HEK293T (cell line): Measurements from ENCODE around the gene CFAP210.
"Not testable (repeated sequence)": the region's sequence is repeated elsewhere in the genome, so short reads cannot be mapped to it uniquely, and the experiment has no call there.

Source experiments
- CTCF ChIA-PET: fragments of 350-600 bp; formaldehyde crosslinking; extraction: SDS; loops from one replicate; lab custom pipeline; 2021; ENCODE audit warnings: antibody characterized with exemption, inconsistent platforms; lab: Yijun Ruan, JAX
- POLR2A ChIA-PET: fragments of 350-600 bp; formaldehyde crosslinking; extraction: SDS; loops from one replicate; lab custom pipeline; 2020; ENCODE audit warnings: antibody characterized with exemption, inconsistent platforms; lab: Yijun Ruan, JAX
- DNase-seq: peaks from one replicate; pipeline ENCODE4 v3.0.0; 2012; ENCODE audit warnings: mixed read lengths; ENCODE audit errors: extremely low spot score
- ARNT ChIP-seq: fragments of 450-650 bp; IDR thresholded peaks from 2 replicates; pipeline ENCODE4 v1.6.1; 2017; ENCODE audit warnings: mild to moderate bottlenecking
- BHLHE40 ChIP-seq: fragments of 450-650 bp; IDR thresholded peaks from 2 replicates; pipeline ENCODE4 v1.6.1; 2016; ENCODE audit warnings: mild to moderate bottlenecking, moderate library complexity, borderline replicate concordance
- CTBP1 ChIP-seq: fragments of 450-650 bp; IDR thresholded peaks from 2 replicates; pipeline ENCODE4 v1.6.1; 2016; ENCODE audit warnings: borderline replicate concordance
- ELF4 ChIP-seq: fragments of 450-650 bp; IDR thresholded peaks from 2 replicates; pipeline ENCODE4 v1.6.1; 2017; ENCODE audit warnings: antibody characterized with exemption
- FOXA1 ChIP-seq: fragments of 450-650 bp; IDR thresholded peaks from 2 replicates; pipeline ENCODE4 v1.6.1; 2016; ENCODE audit warnings: mild to moderate bottlenecking
- FOXK2 ChIP-seq: fragments of 450-650 bp; IDR thresholded peaks from 2 replicates; pipeline ENCODE4 v1.6.1; 2016; ENCODE audit warnings: mild to moderate bottlenecking
- FOXM1 ChIP-seq: fragments of 450-650 bp; IDR thresholded peaks from 2 replicates; pipeline ENCODE4 v1.6.1; 2017; ENCODE audit warnings: mild to moderate bottlenecking, borderline replicate concordance
- HDGF ChIP-seq: fragments of 450-650 bp; IDR thresholded peaks from 2 replicates; pipeline ENCODE4 v1.6.1; 2017; ENCODE audit warnings: antibody characterized with exemption, borderline replicate concordance
- L3MBTL2 ChIP-seq: fragments of 450-650 bp; conservative IDR thresholded peaks from 2 replicates; pipeline ENCODE4 v1.6.1; 2016; ENCODE audit warnings: mild to moderate bottlenecking
- LEF1 ChIP-seq: fragments of 450-650 bp; IDR thresholded peaks from 2 replicates; pipeline ENCODE4 v1.6.1; 2017; ENCODE audit warnings: mild to moderate bottlenecking, borderline replicate concordance
- NFRKB ChIP-seq: fragments of 450-650 bp; IDR thresholded peaks from 2 replicates; pipeline ENCODE4 v1.6.1; 2016; ENCODE audit warnings: mild to moderate bottlenecking, moderate library complexity
- SP1 ChIP-seq: fragments of 450-650 bp; IDR thresholded peaks from 2 replicates; pipeline ENCODE4 v1.6.1; 2017
- SUZ12 ChIP-seq: fragments of 450-650 bp; IDR thresholded peaks from 2 replicates; pipeline ENCODE4 v1.6.1; 2016; ENCODE audit warnings: mild to moderate bottlenecking
- TARDBP ChIP-seq: fragments of 450-650 bp; IDR thresholded peaks from 2 replicates; pipeline ENCODE4 v1.6.1; 2016
- ZNF384 ChIP-seq: fragments of 450-650 bp; IDR thresholded peaks from 2 replicates; pipeline ENCODE4 v1.6.1; 2016
- TF ChIP-seq, protein P1 (sequence below): fragments of 450-650 bp; IDR thresholded peaks from 2 replicates; pipeline ENCODE4 v1.6.1; 2016

Gene CFAP210

DNA sequence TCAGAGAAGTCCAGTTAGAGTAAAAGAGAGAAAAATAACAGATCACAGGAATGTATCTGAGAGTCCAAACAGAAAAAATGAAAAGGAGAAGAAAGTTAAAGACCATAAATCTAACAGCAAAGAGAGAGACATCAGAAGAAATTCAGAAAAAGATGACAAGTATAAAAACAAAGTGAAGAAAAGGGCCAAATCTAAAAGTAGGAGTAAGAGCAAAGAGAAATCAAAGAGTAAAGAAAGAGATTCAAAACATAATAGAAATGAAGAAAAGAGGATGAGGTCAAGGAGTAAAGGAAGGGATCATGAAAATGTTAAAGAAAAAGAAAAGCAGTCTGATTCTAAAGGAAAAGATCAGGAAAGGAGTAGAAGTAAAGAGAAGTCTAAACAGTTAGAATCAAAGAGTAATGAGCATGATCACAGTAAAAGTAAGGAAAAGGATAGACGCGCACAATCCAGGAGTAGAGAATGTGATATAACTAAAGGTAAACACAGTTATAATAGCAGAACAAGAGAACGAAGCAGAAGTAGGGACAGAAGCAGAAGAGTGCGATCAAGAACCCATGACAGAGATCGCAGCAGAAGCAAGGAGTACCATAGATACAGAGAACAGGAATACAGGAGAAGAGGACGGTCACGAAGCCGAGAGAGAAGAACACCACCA is 57.6 kb downstream of the CFAP210 start:
- no peak for TF ChIP-seq ARNT
- TF ChIP-seq ELF4, result no peak
- no peak for TF ChIP-seq SP1
- TF ChIP-seq NFRKB, result no peak
- no peak for TF ChIP-seq CTBP1
- TF ChIP-seq ZNF384, result no peak
- TF ChIP-seq SUZ12, result no peak
- TF ChIP-seq LEF1, result no peak
- no peak for TF ChIP-seq HDGF
- TF ChIP-seq TARDBP, result no peak
- no peak for TF ChIP-seq BHLHE40
- no peak for TF ChIP-seq FOXK2
- TF ChIP-seq FOXM1, result no peak
- TF ChIP-seq L3MBTL2, result no peak
- TF ChIP-seq, protein P1, sequence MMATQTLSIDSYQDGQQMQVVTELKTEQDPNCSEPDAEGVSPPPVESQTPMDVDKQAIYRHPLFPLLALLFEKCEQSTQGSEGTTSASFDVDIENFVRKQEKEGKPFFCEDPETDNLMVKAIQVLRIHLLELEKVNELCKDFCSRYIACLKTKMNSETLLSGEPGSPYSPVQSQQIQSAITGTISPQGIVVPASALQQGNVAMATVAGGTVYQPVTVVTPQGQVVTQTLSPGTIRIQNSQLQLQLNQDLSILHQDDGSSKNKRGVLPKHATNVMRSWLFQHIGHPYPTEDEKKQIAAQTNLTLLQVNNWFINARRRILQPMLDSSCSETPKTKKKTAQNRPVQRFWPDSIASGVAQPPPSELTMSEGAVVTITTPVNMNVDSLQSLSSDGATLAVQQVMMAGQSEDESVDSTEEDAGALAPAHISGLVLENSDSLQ, result no peak
- TF ChIP-seq FOXA1, result no peak
- no peak for DNase-seq
- ChIA-PET POLR2A (no interaction called here), CTCF (interaction anchor here (0.7 kb wide), 1 partner anchor 23 kb away, joined by 3 read pairs; no protein-coding TSS in a partner anchor)

- ChIA-PET CTCF (no interaction called here), POLR2A (no interaction called here)
- no peak for TF ChIP-seq LEF1
- TF ChIP-seq ARNT, result no peak
- no peak for TF ChIP-seq CTBP1
- no peak for TF ChIP-seq NFRKB
- DNase-seq, result no peak
These were observed 68.4 kb downstream of the CFAP210 start for GRCh38 chr2:169625781-169626180.

- CTCF ChIA-PET, result no interaction called here
- POLR2A ChIA-PET, result no interaction called here
These were observed 71.0 kb downstream of the CFAP210 start for GRCh38 chr2:169623235-169623634.

GRCh38 chr2:169620509-169620908 is 73.7 kb downstream of the CFAP210 start:
- TF ChIP-seq, protein P1, result no peak
- TF ChIP-seq ZNF384, result no peak
- no peak for TF ChIP-seq FOXK2
- no peak for TF ChIP-seq L3MBTL2
- TF ChIP-seq NFRKB, result no peak
- no peak for TF ChIP-seq HDGF
- TF ChIP-seq CTBP1, result no peak
- no peak for TF ChIP-seq TARDBP
- TF ChIP-seq LEF1, result no peak
- TF ChIP-seq ARNT, result no peak
- TF ChIP-seq SP1, result no peak
- TF ChIP-seq FOXM1, result no peak
- TF ChIP-seq FOXA1, result no peak
- TF ChIP-seq SUZ12, result no peak
- TF ChIP-seq BHLHE40, result no peak
- POLR2A ChIA-PET, result no interaction called here
- CTCF ChIA-PET, result no interaction called here
- DNase-seq, result no peak

More at GRCh38 chr2:169623235-169623634, 71.0 kb downstream of the CFAP210 start:
- DNase-seq, result no peak
- TF ChIP-seq L3MBTL2, result no peak
- no peak for TF ChIP-seq HDGF
- no peak for TF ChIP-seq BHLHE40
- no peak for TF ChIP-seq FOXA1
- TF ChIP-seq FOXK2, result no peak
- TF ChIP-seq, protein P1, result no peak
- TF ChIP-seq ZNF384, result no peak
- no peak for TF ChIP-seq SP1
- no peak for TF ChIP-seq ARNT
- TF ChIP-seq ELF4, result no peak
- no peak for TF ChIP-seq FOXM1
- TF ChIP-seq TARDBP, result no peak
- TF ChIP-seq SUZ12, result no peak
- TF ChIP-seq NFRKB, result no peak
- no peak for TF ChIP-seq CTBP1
- TF ChIP-seq LEF1, result no peak

GRCh38 chr2:169619946-169620345 is 74.3 kb downstream of the CFAP210 start:
- DNase-seq, result no peak
- TF ChIP-seq SUZ12 (no peak), FOXA1 (no peak), NFRKB (no peak), FOXM1 (no peak), BHLHE40 (no peak), ARNT (no peak), ZNF384 (no peak), CTBP1 (no peak), SP1 (no peak), ELF4 (no peak), LEF1 (no peak), HDGF (no peak), L3MBTL2 (no peak), FOXK2 (no peak), TARDBP (no peak)
- TF ChIP-seq, protein P1, result no peak
- CTCF ChIA-PET, result no interaction called here
- POLR2A ChIA-PET, result no interaction called here

DNA sequence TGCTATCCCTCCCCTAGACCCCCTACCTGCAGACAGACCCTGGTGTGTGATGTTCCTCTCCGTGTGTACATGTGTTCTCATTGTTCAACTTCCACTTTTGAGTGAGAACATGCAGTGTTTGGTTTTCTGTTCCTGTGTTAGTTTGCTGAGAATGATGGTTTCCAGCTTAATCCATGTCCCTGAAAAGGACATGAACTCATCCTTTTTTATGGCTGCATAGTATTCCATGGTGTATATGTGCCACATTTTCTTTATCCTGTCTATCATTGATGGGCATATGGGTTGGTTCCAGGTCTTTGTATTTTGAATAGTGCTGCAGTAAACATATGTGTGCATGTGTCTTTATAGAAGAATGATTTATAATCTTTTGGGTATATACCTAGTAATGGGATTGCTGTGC is 78.2 kb downstream of the CFAP210 start:
- DNase-seq, POLR2A ChIA-PET, CTCF ChIA-PET: not testable (repeated sequence)
